Measurements from ENCODE around the gene CCDC59.

GRCh38 chr12:82357845-82358199 is 365 bp downstream of the CCDC59 start:
- TF ChIP-seq ZNF354C (tag by site-specific recombination; IDR thresholded peaks at IDR 0.05; ENCODE audit: borderline replicate concordance, low read depth), result no peak
- TF ChIP-seq ZNF274 (IDR thresholded peaks at IDR 0.05; ENCODE audit: low read length), result no peak
- TF ChIP-seq ZNF274 (tag by site-specific recombination; IDR thresholded peaks at IDR 0.05; ENCODE audit: borderline replicate concordance), result no peak
- TF ChIP-seq CTCF (tag by site-specific recombination; IDR thresholded peaks at IDR 0.05), result no peak
